Measurements from ENCODE around the gene GALK2.

GALK2 gene

DNA sequence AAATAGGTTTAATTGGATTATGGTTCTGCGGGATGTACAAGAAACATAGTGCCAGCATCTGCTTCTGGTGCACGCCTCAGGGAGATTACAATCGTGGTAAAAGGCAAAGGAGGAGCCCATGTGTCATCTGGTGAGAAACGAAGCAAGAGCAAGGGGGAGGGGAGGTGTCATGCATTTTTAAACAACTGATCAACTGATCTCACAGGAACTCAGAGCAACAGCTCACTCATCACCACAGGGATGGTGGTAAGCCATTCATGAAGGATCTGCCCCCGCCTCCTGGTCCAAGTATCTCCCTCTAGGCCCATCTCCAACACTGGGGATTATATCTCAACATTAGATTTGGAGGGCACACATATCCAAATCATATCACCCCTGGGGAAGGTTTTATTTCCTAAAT is 210.9 kb downstream of the GALK2 start:
- TF ChIP-seq CTCF (IDR thresholded peaks at IDR 0.05; ENCODE audit: control insufficient read depth, extremely low read depth, insufficient read depth) = no peak
- no peak overlapping the region for H3K4me3 ChIP-seq (ENCODE audit: low read depth, low read length)
- DNase-seq (ENCODE audit: low read depth) = no peak

Data from LNCaP clone FGC (cell line).